Superior temporal gyrus (tissue), 1 donor: Measurements from ENCODE around the gene FASTK.

Source experiments
- DNase-seq: peaks from one replicate; pipeline ENCODE4 v3.0.0-alpha.2; 2016; ENCODE audit errors: extremely low spot score

FASTK gene

GRCh38 chr7:151082141-151083070 lies 1.8 kb upstream of the FASTK start:
- no peak for DNase-seq

DNA sequence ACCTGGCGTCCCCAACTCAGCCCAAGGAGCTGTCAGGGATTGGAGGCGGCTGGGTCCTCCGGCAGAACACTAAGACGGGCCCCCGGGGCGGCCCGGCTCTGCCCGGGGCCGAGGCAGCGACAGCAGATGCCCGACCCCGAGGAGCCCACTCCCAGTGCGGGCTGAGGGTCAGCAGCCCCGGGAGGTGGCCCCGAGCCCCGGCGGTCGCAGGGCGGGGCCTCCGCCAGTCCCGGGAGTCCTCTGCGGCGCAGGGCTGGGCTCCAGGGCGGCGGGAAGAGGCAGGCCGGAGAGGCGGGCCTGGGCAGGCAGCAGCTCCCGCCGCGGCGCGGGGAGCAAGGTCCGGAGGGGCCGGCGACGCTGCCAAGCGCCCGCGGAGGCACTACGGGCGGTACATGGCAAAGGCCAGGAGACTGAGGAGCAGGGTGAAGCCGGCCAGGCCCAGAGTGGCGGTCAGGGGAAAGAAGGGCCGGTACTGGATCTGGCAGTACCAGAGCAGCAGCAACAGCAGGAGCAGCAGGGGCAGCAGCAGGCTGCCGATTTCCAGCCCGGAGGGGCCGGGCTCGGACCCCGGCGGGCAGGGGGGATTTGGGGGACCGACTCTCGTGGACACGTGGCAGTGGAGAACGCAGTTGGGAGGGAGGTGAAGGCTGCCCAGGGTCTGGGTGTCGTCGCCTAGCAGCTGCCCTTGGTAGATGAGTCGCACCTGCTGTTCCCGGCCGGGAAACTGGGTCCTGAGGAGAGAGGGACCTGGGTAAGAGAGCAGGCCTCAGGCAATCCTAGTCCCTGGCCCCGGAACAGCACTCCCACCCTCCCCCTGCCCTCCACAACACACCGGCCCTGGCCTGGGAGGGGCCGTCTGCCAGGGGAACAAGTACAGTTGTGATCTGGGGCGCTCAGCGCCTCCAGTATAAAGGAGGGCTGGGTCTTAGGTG lies 827 bp upstream of the FASTK start:
- no peak for DNase-seq

DNA sequence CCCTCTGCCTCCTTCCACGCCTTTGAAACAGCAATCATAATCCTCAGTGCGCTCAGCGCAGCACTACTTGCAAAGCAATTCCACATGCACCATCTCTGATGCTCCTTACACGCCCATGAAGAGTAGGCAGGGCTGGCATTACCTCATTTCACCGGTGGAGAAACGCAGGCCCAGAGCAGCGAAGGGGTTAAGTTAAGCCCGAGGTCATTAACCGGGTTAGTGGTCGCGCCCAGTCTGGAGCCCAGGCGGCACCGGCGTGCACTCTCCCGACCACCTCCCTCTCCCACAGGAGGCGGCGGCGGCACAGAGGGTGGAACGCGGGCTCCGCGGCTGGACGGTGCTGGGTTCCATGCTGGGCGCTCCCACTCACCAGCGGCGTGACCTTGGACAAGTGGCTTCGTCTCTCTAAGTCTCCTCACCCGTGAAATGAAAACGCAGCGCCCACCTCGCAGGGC lies 515 bp downstream of the FASTK start:
- DNase-seq: no peak

GRCh38 chr7:151079199-151079910 lies 1.3 kb downstream of the FASTK start:
- DNase-seq: no peak

DNA sequence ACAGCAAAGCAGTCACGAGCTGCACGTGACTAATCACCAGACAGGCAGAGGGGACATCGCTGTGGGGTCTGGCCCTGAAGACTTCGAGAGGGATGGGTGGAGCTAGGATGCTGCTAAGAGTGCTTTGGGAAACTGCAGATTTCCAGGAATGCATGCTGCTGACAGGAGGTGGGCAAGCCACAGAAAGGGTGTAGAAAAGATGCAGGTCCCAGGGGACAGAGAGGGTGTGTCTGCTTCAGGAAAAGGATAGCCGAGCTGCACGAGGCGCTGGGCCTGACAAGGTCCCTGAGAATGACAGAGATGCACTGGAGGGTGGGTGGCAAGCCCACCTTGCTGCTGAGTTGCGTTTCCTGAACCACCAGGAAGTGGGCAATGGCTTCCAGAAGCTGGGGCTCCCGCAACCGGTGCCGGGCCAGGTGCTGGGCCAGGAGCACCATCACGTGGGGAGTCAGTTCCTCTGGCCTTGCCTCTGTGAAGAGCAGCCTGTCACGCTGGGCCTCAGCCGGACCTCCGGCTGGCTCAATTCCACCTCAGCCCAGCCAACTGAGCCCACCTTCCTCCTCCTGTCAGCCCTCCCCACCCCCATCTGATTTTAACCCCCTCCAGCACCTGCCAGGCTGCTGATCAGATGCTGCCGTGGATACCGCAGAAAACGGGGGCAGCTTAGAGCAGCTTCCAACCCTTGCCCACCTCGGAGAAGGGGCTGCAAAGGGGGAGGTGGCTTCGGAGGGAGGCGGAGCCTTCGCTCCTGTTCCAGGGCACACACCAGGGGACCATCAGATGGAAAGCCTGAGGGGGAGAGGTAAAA lies 2.2 kb downstream of the FASTK start:
- DNase-seq: no peak

- DNase-seq: no peak
Measured at GRCh38 chr7:151077705-151078232, 2.8 kb downstream of the FASTK start.

GRCh38 chr7:151076863-151077704 lies 3.5 kb downstream of the FASTK start:
- DNase-seq: no peak

GRCh38 chr7:151075978-151076426 lies 4.6 kb downstream of the FASTK start:
- DNase-seq: no peak

- no peak for DNase-seq
Measured at GRCh38 chr7:151075662-151075971, 5.0 kb downstream of the FASTK start.

- DNase-seq: no peak
Measured at GRCh38 chr7:151074817-151075661, 5.6 kb downstream of the FASTK start.

- DNase-seq: no peak
Measured at GRCh38 chr7:151073990-151074389, 6.6 kb downstream of the FASTK start.

GRCh38 chr7:151071032-151071866 lies 9.4 kb downstream of the FASTK start:
- DNase-seq: no peak

- DNase-seq: no peak
Measured at GRCh38 chr7:151070574-151070960, 10.0 kb downstream of the FASTK start.

- DNase-seq: no peak
Measured at GRCh38 chr7:151069841-151070573, 10.6 kb downstream of the FASTK start.

DNA sequence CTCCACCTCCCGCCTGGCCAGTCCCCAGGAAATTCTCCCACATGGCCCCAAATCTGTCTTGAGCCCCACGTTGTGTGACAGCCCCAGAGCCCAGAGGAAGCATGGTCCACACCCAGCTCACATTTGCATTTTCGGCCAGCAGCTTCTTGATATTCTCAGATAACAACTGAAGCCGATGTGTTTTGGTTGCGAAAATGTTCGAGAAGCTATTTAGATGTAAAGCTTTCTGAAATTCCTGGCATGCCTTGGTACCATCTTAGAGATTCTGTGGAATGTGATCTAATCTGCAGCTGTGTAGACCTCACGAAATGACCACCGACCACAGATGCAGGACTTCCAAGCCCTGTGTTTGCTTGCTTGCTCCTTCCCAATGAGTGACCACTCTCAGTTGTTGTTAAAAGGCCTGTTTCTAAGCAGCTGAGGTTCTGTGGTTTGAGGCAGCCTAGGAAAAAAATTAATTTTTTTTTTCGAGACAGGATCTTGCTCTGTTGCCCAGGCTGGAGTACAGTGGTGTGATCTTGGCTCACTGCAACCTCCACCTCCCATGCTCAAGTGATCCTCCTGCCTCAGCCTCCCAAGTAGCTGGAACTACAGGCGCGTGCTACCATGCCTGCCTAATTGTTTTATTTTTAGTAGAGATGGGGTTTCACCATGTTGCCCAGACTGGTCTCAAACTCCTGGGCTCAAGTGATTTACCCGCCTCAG lies 12.4 kb downstream of the FASTK start:
- DNase-seq: no peak

- no peak for DNase-seq
Measured at GRCh38 chr7:151066273-151066974, 14.2 kb downstream of the FASTK start.
